HEK293 (cell line): ENCODE measurements around the gene GOLGA1.

Source experiments
- BCL11A ChIP-seq: fragments of 450-650 bp; formaldehyde crosslinking; IDR thresholded peaks from 2 replicates; pipeline ENCODE4 v1.5.1; 2016; ENCODE audit warnings: low read depth, missing biosample characterization, missing genetic modification characterization
- CTCF ChIP-seq: fragments of 450-650 bp; formaldehyde crosslinking; IDR thresholded peaks from 2 replicates; pipeline ENCODE4 v1.5.1; 2016; ENCODE audit warnings: missing biosample characterization, missing genetic modification characterization
- PATZ1 ChIP-seq: fragments of 450-650 bp; formaldehyde crosslinking; IDR thresholded peaks from 2 replicates; pipeline ENCODE4 v1.5.1; 2016; ENCODE audit warnings: missing biosample characterization, missing genetic modification characterization
- PRDM10 ChIP-seq: fragments of 450-650 bp; formaldehyde crosslinking; IDR thresholded peaks from 2 replicates; pipeline ENCODE4 v1.5.1; 2016; ENCODE audit warnings: missing biosample characterization, missing genetic modification characterization
- YY1 ChIP-seq: fragments of 450-650 bp; formaldehyde crosslinking; IDR thresholded peaks from 2 replicates; pipeline ENCODE4 v1.5.1; 2018; ENCODE audit warnings: missing biosample characterization, missing genetic modification characterization
- ZBTB11 ChIP-seq: fragments of 450-650 bp; formaldehyde crosslinking; conservative IDR thresholded peaks from 2 replicates; pipeline ENCODE4 v1.5.1; 2016; ENCODE audit warnings: low read depth, missing biosample characterization, missing genetic modification characterization
- ZBTB21 ChIP-seq: fragments of 450-650 bp; formaldehyde crosslinking; IDR thresholded peaks from 2 replicates; pipeline ENCODE4 v1.5.1; 2017; ENCODE audit warnings: missing biosample characterization, missing genetic modification characterization
- ZEB2 ChIP-seq: fragments of 450-650 bp; formaldehyde crosslinking; IDR thresholded peaks from 2 replicates; pipeline ENCODE4 v1.5.1; 2016; ENCODE audit warnings: missing biosample characterization, missing genetic modification characterization
- ZNF132 ChIP-seq: fragments of 450-650 bp; formaldehyde crosslinking; IDR thresholded peaks from 2 replicates; pipeline ENCODE4 v1.5.1; 2017; ENCODE audit warnings: missing biosample characterization, missing genetic modification characterization, borderline replicate concordance
- ZNF133 ChIP-seq: fragments of 450-650 bp; formaldehyde crosslinking; IDR thresholded peaks from 2 replicates; pipeline ENCODE4 v1.5.1; 2016; ENCODE audit warnings: missing biosample characterization, missing genetic modification characterization
- ZNF138 ChIP-seq: fragments of 450-650 bp; formaldehyde crosslinking; IDR thresholded peaks from 2 replicates; pipeline ENCODE4 v1.5.1; 2016; ENCODE audit warnings: missing biosample characterization, missing genetic modification characterization, borderline replicate concordance
- ZNF274 ChIP-seq, 2 experiments: fragments of 200-500 bp in 1 of 2; fragments of 450-650 bp in 1 of 2; sonication (Bioruptor generic) in 1 of 2; formaldehyde crosslinking in 1 of 2; IDR thresholded peaks; 2 replicates each; pipeline versions ENCODE4 v1.5.1 to v1.6.1; 2014 to 2016; ENCODE audit warnings: borderline replicate concordance in 1 of 2, inconsistent platforms in 1 of 2, low read length in 1 of 2, missing biosample characterization in 1 of 2, missing genetic modification characterization in 1 of 2
- ZNF624 ChIP-seq: fragments of 450-650 bp; formaldehyde crosslinking; IDR thresholded peaks from 2 replicates; pipeline ENCODE4 v1.5.1; 2017; ENCODE audit warnings: missing biosample characterization, missing genetic modification characterization
- ZNF629 ChIP-seq: fragments of 450-650 bp; formaldehyde crosslinking; IDR thresholded peaks from 2 replicates; pipeline ENCODE4 v1.5.1; 2017; ENCODE audit warnings: missing biosample characterization, missing genetic modification characterization

- TF ChIP-seq CTCF (tag by site-specific recombination), result no peak
- no peak for TF ChIP-seq YY1 (tag by site-specific recombination)
- TF ChIP-seq ZEB2, result no peak
- no peak for TF ChIP-seq ZNF274 (IDR thresholded peaks at IDR 0.05; ENCODE audit: low read length)
- TF ChIP-seq ZNF274 (tag by site-specific recombination; IDR thresholded peaks at IDR 0.05; ENCODE audit: borderline replicate concordance), result no peak
- TF ChIP-seq ZNF629 (tag by site-specific recombination), result no peak
- no peak for TF ChIP-seq PRDM10 (tag by site-specific recombination)
- no peak for TF ChIP-seq BCL11A
- TF ChIP-seq ZBTB21 (tag by site-specific recombination), result no peak
- TF ChIP-seq PATZ1 (tag by site-specific recombination), result no peak
- TF ChIP-seq ZNF132 (tag by site-specific recombination), result no peak
- TF ChIP-seq ZNF138 (tag by site-specific recombination), result no peak
- no peak for TF ChIP-seq ZNF133
- TF ChIP-seq ZNF624 (tag by site-specific recombination), result no peak
- no peak for TF ChIP-seq ZBTB11 (tag by site-specific recombination)
These were observed 29.1 kb downstream of the GOLGA1 start for GRCh38 chr9:124911766-124912165.
